GM21381 (cell line): Measurements from ENCODE around the gene PPARD.
"Not testable (repeated sequence)": the region's sequence is repeated elsewhere in the genome, so short reads cannot be mapped to it uniquely, and the experiment has no call there.

ENCODE experiments used
- ATAC-seq: cut with Tn5 transposase; IDR thresholded peaks from one replicate; pipeline ENCODE4 v1.9.1; 2021; ENCODE audit warnings: mild to moderate bottlenecking, moderate library complexity; ENCODE audit not compliant: unreplicated experiment

The PPARD gene

DNA sequence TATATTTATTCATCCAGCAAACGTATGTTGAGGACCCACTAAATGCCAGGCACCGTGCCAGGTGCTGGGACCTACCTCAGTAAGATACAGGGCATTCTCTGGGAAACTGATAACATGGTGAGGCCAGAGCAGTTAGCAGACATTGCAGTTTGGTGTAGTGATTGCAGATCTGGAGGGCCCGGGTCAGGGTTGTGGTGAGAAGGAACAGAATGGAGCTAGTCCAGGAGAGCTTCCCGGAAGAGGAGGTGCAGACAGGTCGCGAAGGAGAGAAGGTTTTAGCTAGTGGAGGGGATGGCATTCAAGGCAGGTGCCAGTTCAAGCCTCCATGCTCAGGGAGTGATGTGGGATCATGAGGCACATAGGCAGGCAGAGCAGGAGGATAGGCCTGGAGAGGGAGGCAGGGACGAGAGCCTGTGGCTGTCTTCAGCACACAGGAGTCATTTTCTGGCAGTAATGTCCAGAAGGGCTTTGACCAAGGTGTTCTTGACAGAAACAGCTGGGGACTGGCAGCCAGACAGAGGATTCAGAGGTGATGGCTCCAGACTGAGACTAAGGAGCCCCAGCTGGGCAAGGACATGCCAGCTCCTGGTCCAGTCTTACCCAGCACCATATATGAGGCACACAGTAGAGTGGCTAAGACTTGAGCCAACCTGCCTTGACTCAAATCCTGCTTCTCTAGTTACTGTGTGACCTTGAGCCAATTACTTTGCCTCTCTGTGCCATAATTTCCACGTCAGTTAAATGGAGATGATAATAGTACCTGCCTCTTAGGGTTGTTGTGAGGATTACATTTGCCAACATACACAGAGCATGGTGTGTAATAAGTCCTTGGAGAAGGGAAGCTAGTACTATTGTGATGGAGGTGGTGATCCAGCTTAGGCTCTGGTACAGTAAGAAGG is 61.4 kb downstream of the PPARD start:
- ATAC-seq, result no peak

DNA sequence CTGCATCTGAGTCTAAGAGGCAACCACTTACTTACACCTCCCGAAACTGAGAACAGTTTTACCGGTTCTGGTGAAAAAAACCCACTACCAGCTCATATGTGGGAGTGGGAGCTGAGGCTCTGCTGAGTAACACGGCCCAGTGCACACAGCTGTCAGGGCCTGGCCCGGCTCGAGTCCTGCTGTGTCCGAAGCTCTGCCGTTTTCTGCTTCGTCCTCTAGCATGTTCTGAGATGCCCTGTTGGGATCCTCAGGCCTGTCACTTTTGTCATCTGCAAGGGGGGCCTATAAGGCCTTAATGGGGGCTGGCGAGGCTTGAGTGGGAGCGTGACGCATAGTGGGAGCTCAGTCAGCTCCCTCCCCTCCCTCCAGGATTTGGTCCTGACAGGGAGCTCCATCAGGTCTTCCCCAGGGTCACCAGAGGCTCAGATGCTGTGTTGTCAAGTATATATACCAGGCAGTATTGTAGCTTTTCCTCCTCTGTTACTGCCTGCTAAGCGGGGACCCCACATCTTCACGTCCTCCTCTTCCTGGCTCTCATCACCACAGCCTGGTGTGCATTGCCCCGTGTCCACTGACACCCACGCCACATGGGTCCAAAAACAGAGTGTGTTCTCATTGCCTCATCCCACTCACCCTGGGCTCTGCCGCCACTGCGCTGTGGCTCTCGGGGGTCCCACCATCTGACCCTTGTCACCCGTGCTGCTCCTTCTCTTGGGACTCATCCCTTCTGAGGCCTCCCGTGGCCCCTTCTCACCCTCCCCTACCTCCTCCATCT is 64.5 kb downstream of the PPARD start:
- no peak for ATAC-seq

DNA sequence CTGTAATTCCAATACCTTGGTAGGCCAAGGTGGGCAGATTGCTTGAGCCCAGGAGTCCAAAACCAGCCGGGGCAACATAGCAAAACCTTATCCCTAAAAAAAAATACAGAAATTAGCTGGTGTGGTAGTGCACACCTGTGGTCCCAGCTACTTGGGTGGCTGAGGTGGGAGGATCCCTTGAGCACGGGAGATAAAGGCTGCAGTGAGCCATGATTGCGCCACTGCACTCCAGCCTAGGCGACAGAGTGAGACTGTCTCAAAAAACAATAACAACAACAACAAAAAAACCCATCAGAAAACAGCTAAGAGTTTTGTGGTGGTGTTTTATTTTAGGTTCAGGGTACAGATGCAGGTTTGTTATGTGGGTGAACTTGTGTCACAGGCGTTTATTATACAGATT is 66.9 kb downstream of the PPARD start:
- no peak for ATAC-seq

DNA sequence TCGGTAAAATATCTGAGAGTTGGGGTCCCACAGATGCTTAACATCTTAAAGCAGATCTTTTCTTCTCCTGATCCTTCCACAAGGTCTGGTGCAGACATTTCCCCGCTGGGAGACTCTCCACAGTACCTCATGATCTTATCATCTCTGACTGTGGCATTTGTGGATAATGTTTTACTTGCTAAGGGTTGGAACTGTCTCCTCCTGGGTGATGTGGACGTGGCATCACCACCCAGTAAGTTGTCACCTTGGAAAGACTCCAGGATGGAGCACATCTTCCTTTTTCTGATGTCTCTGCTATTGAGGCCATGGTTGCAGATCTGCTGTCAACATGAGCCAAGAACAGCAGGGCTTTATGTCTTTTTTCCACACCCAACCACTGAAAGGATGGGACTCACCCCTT is 67.8 kb downstream of the PPARD start:
- no peak for ATAC-seq

DNA sequence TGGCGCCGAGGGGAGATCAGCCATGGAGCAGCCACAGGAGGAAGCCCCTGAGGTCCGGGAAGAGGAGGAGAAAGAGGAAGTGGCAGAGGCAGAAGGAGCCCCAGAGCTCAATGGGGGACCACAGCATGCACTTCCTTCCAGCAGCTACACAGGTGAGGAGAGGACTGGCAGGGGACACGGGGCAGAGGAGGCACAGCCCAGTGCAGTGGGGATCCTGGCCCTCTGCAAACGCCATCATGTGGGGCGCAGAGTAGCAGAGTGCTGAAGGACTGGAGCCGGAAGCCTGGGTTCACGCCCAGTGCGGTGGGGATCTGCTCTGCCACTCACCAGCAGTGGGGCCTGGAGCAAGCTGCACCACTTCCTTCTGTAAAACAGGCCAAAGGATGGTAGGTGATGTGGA is 68.7 kb downstream of the PPARD start:
- no peak for ATAC-seq

DNA sequence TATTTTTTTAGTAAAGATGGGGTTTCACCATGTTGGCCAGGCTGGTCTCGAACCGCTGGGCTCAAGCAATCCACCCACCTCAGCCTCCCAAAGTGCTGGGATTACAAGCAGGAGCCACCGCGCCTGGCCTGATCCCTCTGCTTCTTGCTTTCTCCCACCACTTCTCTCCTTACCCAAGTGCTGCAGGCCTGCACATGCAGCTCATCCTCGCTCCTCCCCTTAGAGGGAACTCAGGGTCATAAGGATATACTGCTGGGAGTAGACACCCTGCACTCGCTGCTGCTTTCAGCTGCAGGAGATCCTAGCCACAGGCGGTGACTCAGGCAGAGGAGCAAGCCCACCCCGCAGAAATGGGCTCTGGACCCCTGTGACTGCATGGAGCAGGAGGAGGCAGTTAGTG is 69.7 kb downstream of the PPARD start:
- no peak for ATAC-seq

DNA sequence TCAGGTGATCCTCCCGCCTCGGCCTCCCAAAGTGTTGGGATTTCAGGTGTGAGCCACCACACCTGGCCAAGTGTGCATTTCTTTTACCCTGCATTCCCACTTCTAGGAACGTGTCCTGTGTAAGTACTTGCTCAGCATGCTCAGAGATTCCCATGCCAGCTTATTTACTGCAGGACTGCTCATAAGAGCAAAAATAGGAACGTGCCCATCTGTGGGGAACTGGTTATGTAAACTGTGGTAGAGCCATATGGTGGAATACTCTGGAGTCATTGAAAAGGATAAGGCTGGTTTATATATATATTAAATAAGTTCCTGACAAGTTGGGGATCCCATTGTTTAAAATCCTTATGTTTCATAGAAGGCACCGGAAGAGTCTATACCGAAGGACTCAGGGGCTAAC is 71.6 kb downstream of the PPARD start:
- ATAC-seq, result no peak

DNA sequence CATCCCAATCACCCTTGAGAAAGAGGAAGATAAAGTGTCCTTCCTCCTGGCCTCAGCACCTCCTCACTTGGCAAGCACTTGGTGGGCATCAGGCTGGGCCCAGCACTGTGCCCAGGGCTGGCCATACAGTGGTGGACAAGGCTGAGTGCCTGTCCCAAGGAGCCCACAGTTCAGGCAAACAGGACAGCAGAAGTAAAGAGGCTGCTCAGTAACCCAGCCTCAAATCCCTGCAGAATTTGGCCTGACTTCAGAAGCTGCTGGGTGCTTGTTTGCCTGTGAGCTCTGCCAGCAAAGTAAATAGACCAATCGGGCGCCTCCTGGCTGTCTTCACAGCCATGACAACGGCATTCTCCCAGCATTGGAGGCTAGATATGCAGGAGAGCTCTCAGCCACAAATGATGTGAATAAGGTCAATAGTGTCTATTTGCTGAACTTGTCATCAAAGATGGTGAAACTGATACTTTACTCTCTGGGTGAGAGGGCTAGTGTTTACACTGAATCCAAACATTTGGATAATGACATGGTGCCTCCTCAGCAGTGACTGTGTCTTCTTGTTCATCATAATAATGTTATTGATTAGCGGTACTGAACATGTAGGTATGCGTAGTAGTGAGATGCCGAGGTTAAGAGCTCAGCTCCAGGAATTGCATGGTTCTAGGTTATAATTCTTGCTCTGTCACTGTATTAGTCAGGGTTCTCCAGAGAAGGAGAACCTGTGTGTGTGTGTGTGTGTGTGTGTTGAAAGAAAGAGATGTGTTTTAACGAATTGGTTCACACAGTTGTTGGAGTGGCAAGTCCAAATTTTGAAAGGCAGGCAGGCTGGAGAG is 72.9 kb downstream of the PPARD start:
- no peak for ATAC-seq

DNA sequence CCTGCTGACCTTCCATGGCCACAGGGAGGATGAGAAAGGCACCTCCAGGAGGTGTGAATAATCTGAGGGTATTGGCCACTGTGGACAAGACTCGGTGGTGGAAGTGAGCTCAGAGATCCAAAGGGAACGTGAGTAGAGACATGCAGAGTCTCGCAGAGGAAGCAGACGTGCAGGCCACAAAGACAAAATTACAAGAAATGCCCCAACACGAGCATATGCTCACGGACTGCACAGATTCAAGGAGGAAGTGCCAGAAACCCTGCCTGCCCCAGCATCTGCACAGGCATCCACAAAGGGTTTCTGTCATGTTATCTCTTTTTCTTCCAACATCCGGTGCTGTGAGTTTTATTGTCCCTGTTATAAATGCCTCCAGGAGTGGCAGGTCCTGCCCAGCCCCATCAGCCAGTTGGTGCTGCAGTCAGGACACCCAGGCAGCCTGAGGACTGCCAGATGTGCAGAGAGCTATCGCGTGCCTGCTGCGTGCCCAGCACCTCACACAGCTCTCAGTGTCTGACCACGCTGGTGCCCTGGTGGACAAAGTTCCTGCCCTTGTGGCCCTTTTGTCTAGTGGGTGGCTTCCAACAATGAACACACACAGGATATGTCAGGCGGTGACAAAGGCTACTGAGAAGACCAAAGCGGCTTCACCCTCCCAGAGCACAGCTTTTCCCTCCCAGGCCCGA is 75.8 kb downstream of the PPARD start:
- ATAC-seq, result no peak

DNA sequence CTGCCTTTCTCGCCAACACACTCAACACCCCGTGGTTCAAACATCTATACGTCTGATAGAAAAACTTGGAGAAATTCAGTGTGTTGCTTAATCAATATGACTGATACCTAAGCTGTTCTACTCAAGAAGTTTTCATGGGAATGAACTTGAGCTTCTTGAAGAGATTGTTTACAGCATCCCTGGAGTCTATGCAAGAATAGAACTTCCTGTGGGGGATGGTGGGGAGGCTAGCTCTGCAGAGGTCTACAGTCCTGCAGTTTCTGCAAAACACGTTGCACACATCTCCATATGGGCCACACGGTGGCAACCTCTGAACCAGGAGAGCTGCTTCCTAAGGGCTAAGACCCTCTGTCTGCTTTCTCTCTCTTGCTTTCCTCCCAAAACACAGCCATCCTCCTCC is 77.1 kb downstream of the PPARD start:
- ATAC-seq, result no peak

DNA sequence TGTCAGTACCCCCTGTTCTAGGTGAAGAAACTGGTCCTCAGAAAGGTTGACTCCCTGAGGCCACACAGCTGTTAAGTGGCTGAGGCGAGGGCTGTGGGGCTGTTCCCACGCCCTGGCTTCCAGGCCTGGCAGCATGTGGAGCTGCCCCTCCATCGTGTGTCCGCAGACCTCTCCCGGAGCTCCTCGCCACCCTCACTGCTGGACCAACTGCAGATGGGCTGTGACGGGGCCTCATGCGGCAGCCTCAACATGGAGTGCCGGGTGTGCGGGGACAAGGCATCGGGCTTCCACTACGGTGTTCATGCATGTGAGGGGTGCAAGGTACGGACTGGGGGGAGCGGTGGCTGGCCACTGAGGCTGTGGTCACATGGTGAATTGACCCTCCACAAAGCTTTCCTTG is 77.6 kb downstream of the PPARD start:
- no peak for ATAC-seq

DNA sequence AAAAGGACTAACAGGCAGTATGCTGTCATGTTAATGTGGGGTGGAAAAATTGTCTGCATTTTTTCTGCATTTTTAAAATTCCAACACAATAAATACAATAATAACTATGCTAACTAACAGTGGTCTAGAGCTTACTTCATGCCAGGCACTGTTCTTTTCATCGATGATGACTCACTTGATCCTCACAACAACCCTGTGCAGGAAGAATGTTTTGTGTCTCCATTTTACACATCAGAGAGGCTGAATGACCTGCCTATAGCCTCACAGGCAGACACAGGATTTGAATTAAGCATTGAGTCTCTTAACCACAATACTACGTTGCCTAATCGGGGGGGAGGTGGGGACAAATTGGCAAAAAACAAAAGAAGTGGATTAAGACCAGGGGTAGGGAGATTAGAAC is 82.9 kb downstream of the PPARD start:
- no peak for ATAC-seq

DNA sequence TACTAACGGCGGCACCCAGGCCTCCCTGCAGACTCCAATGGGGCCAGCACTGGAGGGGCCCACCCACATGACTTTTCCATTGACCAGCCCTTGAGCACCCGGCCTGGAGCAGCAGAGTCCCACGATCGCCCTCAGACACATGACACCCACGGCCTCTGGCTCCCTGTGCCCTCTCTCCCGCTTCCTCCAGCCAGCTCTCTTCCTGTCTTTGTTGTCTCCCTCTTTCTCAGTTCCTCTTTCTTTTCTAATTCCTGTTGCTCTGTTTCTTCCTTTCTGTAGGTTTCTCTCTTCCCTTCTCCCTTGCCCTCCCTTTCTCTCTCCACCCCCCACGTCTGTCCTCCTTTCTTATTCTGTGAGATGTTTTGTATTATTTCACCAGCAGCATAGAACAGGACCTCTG is 83.7 kb downstream of the PPARD start:
- no peak for ATAC-seq

DNA sequence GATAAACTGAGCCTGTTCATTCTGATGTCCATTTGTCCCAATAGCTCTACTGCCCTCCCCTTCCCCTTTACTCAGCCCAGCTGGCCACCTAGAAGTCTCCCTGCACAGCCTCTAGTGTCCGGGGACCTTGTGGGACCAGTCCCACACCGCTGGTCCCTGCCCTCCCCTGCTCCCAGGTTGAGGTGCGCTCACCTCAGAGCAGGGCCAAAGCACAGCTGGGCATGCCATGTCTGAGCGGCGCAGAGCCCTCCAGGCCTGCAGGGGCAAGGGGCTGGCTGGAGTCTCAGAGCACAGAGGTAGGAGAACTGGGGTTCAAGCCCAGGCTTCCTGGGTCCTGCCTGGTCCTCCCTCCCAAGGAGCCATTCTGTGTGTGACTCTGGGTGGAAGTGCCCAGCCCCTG is 85.1 kb downstream of the PPARD start:
- no peak for ATAC-seq

DNA sequence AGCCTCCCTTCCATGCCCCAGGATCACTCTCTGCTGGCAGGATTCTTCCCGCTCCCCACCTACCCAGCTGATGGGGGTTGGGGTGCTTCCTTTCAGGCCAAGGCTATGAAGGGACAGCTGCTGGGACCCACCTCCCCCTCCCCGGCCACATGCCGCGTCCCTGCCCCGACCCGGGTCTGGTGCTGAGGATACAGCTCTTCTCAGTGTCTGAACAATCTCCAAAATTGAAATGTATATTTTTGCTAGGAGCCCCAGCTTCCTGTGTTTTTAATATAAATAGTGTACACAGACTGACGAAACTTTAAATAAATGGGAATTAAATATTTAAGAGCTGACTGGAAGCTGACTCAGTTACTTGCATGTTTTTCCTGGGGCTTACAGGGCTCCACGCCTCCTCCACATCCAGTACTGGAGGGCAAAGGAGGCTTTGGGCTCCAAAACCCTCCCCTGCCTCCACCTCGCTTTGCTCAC is 85.5 kb downstream of the PPARD start:
- no peak for ATAC-seq

DNA sequence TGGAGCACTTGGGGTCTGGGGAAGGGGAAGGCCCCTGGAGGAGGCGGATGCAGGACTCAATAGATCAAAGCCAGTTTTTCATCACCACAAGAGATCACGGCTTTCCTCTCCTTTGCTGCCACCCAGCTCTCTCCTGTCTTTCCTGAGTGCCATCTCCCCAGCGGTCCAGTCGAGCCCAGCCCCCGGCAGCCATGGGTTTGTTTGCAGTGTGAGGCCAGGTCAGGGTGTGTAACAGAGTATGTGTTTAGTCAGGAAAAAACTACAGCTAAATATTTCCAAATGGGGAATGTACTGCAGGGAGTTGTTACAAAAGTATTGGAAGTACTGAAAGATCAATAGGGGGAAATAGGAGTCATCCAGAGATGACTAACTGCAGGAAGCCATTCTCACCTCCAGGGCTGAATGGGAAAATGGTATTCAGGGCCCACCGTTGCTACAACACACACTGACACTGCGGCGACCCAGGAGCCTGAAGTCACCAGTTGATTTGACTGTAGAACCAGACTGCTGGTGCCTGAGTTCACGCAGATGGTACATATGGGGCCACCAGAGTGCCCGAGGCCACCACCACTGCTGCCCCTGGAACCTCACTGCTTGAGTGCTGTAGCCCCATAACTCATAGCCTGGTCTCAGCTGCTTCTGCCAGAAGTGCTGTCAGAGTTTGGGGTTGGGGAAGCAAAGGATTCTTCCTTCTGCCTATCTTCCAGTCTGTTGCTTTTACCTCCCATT is 86.2 kb downstream of the PPARD start:
- ATAC-seq, result no peak

DNA sequence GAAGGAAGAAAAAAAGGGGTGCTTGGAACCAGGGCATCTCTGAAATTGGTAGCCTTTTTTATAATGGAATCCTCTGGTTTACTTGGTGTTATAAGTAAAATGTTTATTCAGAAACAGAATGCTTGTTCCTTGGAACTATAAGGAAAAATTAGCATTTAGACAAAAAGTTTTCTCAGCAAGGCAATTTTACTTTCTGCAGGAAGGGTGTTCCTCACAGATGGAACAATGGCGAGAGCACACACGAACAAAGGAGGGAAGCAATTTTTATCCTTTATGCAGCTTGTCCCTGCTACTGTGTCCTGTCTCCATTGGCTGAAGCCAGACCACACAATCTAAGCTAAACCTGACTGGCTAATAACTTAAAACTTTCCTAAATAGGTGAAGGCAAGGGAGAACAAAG is 87.1 kb downstream of the PPARD start:
- no peak for ATAC-seq

DNA sequence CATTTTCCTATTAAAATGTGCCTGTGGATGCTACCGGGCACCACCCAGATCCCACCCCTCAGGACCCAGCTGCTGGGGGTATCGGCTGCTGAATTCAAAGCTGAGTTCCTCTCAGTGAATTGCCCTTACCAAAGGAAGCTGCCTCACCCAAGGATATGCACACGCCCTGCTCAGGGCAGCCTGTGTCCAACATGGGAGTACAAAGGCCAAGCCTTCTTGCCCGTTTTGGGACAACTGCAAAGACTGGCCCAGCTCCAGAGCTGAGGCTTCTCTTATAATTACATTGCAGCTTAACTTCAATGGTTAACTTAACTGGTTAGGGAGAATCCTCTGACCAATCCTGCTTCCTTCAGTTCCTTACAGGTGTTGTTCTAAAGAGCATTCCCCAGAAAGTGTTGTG is 89.9 kb downstream of the PPARD start:
- no peak for ATAC-seq

DNA sequence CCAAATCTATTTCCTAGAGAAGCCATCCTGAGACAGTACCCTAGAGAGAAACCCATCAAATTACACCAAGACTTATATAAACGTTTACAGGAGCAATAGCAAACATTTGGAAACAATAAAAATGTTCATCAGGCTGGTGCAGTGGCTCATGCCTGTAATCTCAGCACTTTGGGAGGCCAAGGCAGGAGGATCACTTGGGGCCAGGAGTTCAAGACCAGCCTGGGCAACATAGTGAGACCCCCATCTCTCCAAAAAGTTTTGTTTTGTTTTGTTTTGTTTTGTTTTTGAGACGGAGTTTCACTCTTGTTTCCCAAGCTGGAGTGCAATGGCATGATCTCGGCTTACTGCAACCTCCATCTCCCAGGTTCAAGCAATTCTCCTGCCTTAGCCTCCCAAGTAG is 90.3 kb downstream of the PPARD start:
- ATAC-seq, result not testable (repeated sequence)
